ENCODE results near the gene MRGPRX2. TPM values are rescaled to one million over a fixed set of nuclear protein-coding genes. Genes with fewer than 3 reads are reported as not detected.
A peak's percentile ranks its signal among the peaks of the same experiment; 100 is the strongest.

Gene MRGPRX2
- total and polyA plus RNA-seq, 2 of the 13 experiments (the other 11 are each of a cell fraction or from before 2014, with no cell fraction given), result not detected

DNA sequence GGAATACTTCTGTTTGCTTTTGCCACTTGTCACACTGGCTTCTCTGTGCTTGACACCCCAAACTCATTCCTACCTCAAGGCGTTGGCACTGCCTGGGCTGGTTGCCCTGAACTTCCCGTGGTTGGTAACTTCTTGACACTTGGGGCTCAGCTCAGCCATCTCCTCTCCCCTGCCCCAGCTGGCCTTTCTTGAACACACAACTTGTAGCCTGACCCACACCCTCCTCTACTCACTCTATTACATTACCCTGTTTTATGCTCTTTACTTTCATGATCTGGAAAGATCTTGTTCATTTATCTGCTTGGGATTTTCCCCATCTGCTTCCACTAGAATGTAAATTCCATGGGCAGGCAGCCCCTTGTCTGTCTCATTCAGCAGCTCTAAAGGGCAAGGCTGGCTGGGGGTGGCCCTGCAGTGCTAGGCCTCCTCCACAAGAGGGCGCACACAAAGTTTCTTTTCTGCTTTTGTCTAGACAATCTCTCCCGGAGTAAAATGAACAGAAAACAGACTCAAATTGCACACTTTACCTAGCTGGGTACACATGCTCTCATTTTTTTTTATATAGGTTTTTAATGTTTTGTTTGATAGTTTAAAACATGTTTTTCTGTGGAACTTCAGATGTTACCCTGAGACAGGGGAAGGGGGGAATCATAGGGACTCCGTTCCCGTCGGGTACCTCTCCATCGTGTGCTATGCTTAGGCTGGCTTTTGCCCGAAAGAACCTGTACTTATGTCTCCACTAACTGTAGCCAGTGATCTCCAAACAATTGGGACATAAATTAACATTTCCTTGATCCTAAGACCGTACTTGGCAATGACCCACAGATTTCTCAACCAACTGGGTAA lies 16.4 kb upstream of the MRGPRX2 start:
- in situ Hi-C loops (cut with HindIII; ENCODE audit: extremely low pct_ligation_motif_present, low pct_unique_long_range_greater_than_20kb) (loop anchor here (10.0 kb wide), 2 partner anchors 658 to 828 kb away; no protein-coding TSS in a partner anchor), intact Hi-C loops (cut with micrococcal nuclease; ENCODE audit: unreplicated experiment) (loop anchor here (10.0 kb wide), 1 partner anchor 178 kb away; no protein-coding TSS in a partner anchor)
- Histone ChIP-seq H3K27me3 (ENCODE audit: control insufficient read depth in 1 of 2, insufficient read depth in 2 of 2, low read length in 2 of 2) (peaks cover 4 to 15% of the 10 kb centered on the region in 2 experiments; a peak in 3 of 5 replicates), H4K20me1 (ENCODE audit: insufficient read depth, low read length) (no peaks in the 10 kb centered on the region), H3K4me3 (replicated peaks in 1 of 3; ENCODE audit: insufficient read depth in 1 of 3, low read depth in 2 of 3, low read length in 3 of 3) (no peak overlapping the region), H3K4me1 (ENCODE audit: insufficient read depth, low read length) (peaks cover 5% of the 10 kb centered on the region; the same call in 1 of the 2 replicates), H3K9me3 (ENCODE audit: low read length) (no peaks in the 10 kb centered on the region), H3K36me3 (replicated peaks in 1 of 2; ENCODE audit: control insufficient read depth in 1 of 2, insufficient read depth in 2 of 2, low read length in 2 of 2) (no peaks in the 10 kb centered on the region), H3K27ac (ENCODE audit: extremely low read length, insufficient read depth, low read length) (no peak overlapping the region), H2AFZ (ENCODE audit: low read length) (no peak overlapping the region), H3K79me2 (ENCODE audit: insufficient read depth, low read length) (no peaks in the 10 kb centered on the region), H3K9ac (ENCODE audit: insufficient read depth, low read depth, low read length) (no peak overlapping the region), H3K4me2 (ENCODE audit: low read depth, low read length) (peak overlapping the region; percentile 48)
- DNase-seq (ENCODE audit: low spot score) (peak; percentile 32), FAIRE-seq (peak; percentile 64), ATAC-seq (peak; percentile 80)
- no TSS peak for BruUV-seq (replicated peaks)
- 25% methylated on average over 10 of the region's 10 CpGs for WGBS (ENCODE audit: low lambda C conversion rate)
- ChIA-PET CTCF (ENCODE audit: low intra/inter-chr PET ratio, low total read pairs) (no interaction called here), POLR2A (no interaction called here)
- no peak for TF ChIP-seq ZNF543 (CRISPR knock-in tag; IDR thresholded peaks at IDR 0.05)
- no peak for TF ChIP-seq ZNF7 (CRISPR knock-in tag; IDR thresholded peaks at IDR 0.05)
- peak; percentile 43; the same call in 1 of the 2 replicates for TF ChIP-seq RAD21 (CRISPR knock-in tag; IDR thresholded peaks at IDR 0.05)
- TF ChIP-seq, protein P1, sequence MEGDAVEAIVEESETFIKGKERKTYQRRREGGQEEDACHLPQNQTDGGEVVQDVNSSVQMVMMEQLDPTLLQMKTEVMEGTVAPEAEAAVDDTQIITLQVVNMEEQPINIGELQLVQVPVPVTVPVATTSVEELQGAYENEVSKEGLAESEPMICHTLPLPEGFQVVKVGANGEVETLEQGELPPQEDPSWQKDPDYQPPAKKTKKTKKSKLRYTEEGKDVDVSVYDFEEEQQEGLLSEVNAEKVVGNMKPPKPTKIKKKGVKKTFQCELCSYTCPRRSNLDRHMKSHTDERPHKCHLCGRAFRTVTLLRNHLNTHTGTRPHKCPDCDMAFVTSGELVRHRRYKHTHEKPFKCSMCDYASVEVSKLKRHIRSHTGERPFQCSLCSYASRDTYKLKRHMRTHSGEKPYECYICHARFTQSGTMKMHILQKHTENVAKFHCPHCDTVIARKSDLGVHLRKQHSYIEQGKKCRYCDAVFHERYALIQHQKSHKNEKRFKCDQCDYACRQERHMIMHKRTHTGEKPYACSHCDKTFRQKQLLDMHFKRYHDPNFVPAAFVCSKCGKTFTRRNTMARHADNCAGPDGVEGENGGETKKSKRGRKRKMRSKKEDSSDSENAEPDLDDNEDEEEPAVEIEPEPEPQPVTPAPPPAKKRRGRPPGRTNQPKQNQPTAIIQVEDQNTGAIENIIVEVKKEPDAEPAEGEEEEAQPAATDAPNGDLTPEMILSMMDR (CRISPR knock-in tag; IDR thresholded peaks at IDR 0.05), result peak; percentile 77
- TF ChIP-seq SMC3 (IDR thresholded peaks at IDR 0.05; ENCODE audit: low read length), result peak; percentile 52
- TF ChIP-seq, protein P2, sequence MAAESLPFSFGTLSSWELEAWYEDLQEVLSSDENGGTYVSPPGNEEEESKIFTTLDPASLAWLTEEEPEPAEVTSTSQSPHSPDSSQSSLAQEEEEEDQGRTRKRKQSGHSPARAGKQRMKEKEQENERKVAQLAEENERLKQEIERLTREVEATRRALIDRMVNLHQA (CRISPR knock-in tag; IDR thresholded peaks at IDR 0.05), result no peak
- TF ChIP-seq ZNF619 (CRISPR knock-in tag; IDR thresholded peaks at IDR 0.05), result no peak
- TF ChIP-seq NFYC (CRISPR knock-in tag; IDR thresholded peaks at IDR 0.05), result no peak
- TF ChIP-seq ZBTB7B (CRISPR knock-in tag; IDR thresholded peaks at IDR 0.05), result no peak
- peak; percentile 44 for TF ChIP-seq STAG1 (CRISPR knock-in tag; IDR thresholded peaks at IDR 0.05)
- TF ChIP-seq FOXO1 (CRISPR knock-in tag; IDR thresholded peaks at IDR 0.05), result no peak
- no peak for TF ChIP-seq ARID2 (CRISPR knock-in tag; IDR thresholded peaks at IDR 0.05; ENCODE audit: borderline replicate concordance)
- TF ChIP-seq, protein P3, sequence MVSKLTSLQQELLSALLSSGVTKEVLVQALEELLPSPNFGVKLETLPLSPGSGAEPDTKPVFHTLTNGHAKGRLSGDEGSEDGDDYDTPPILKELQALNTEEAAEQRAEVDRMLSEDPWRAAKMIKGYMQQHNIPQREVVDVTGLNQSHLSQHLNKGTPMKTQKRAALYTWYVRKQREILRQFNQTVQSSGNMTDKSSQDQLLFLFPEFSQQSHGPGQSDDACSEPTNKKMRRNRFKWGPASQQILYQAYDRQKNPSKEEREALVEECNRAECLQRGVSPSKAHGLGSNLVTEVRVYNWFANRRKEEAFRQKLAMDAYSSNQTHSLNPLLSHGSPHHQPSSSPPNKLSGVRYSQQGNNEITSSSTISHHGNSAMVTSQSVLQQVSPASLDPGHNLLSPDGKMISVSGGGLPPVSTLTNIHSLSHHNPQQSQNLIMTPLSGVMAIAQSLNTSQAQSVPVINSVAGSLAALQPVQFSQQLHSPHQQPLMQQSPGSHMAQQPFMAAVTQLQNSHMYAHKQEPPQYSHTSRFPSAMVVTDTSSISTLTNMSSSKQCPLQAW (CRISPR knock-in tag; IDR thresholded peaks at IDR 0.05), result 0 out of 2 replicates have a peak, but pooled peaks have one; percentile 17
- no peak for TF ChIP-seq REXO4 (CRISPR knock-in tag; IDR thresholded peaks at IDR 0.05; ENCODE audit: borderline replicate concordance)
- no peak for TF ChIP-seq PLRG1 (conservative IDR thresholded peaks at IDR 0.05)
- TF ChIP-seq ZNF501 (CRISPR knock-in tag; IDR thresholded peaks at IDR 0.05), result 0 out of 2 replicates have a peak, but pooled peaks have one; percentile 28
- no peak for TF ChIP-seq TP53 (CRISPR knock-in tag; conservative IDR thresholded peaks at IDR 0.05)
- no peak for TF ChIP-seq ZNF577 (CRISPR knock-in tag; IDR thresholded peaks at IDR 0.05; ENCODE audit: borderline replicate concordance, low read depth)
- TF ChIP-seq KAT8 (CRISPR knock-in tag; IDR thresholded peaks at IDR 0.05), result no peak
- no peak for TF ChIP-seq ZFAT (CRISPR knock-in tag; conservative IDR thresholded peaks at IDR 0.05)
- TF ChIP-seq HCFC1 (IDR thresholded peaks at IDR 0.05; ENCODE audit: low read depth, low read length), result no peak
- TF ChIP-seq SRSF1 (optimal IDR thresholded peaks at IDR 0.05; ENCODE audit: low read depth, low read length), result no peak
- TF ChIP-seq POLR2AphosphoS2 (IDR thresholded peaks at IDR 0.05; ENCODE audit: low read depth, low read length), result no peak
- no peak for TF ChIP-seq RORA (CRISPR knock-in tag; IDR thresholded peaks at IDR 0.05)
